HCT116 (cell line): ENCODE measurements around the gene SYAP1.

Experiments used
- CEBPB ChIP-seq: IDR thresholded peaks from 2 replicates; pipeline ENCODE4 v1.6.1; 2012; ENCODE audit warnings: low read depth
- EZH2 ChIP-seq: fragments of 200-600 bp; sonication (generic); IDR thresholded peaks from 2 replicates; pipeline ENCODE4 v1.6.1; 2017; ENCODE audit warnings: antibody characterized with exemption, mixed run types
- POLR2AphosphoS5 ChIP-seq: IDR thresholded peaks from 2 replicates; pipeline ENCODE4 v1.6.1; 2011; ENCODE audit warnings: mild to moderate bottlenecking, low read depth, low read length, moderate library complexity
- YY1 ChIP-seq: IDR thresholded peaks from 2 replicates; pipeline ENCODE4 v1.6.1; 2011; ENCODE audit warnings: low read length, low read depth, moderate library complexity, mild to moderate bottlenecking; ENCODE audit not compliant: insufficient replicate concordance; ENCODE audit errors: extremely low read depth
- TF ChIP-seq, protein P1 (sequence below), 3 experiments: fragments of 200-600 bp in 1 of 3; sonication (generic) in 1 of 3; IDR thresholded peaks in 2 of 3; conservative IDR thresholded peaks in 1 of 3; 2 replicates each; pipeline ENCODE4 v1.5.1; 2012 to 2017; ENCODE audit warnings: low read depth in 2 of 3, low read length in 2 of 3, antibody characterized with exemption in 1 of 3, borderline replicate concordance in 1 of 3, control low read depth in 1 of 3, mild to moderate bottlenecking in 1 of 3, mixed read lengths in 1 of 3, mixed run types in 1 of 3, moderate library complexity in 1 of 3; ENCODE audit not compliant: insufficient read depth in 1 of 3

DNA sequence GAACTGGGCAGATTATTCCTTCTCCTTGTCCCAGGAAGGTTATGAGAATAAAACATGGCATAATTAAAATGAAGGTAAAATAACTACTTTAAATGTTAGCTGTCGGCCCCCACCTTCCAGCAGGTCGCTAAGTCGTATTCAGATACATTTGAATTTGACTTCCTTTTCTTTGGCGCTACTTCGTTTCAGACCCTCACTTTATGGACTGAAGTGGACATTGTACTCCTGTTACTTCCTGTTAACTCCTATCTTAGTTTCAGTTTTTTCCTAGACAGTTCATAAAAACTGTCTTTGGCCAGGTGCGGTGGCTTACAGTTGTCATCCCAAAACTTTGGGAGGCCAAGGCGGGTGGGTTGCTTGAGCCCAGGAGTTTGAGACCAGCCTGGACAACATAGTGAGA is 5.7 kb downstream of the SYAP1 start:
- no peak for TF ChIP-seq CEBPB
- TF ChIP-seq EZH2: no peak
- TF ChIP-seq YY1: no peak
- TF ChIP-seq POLR2AphosphoS5: no peak
- TF ChIP-seq, protein P1, sequence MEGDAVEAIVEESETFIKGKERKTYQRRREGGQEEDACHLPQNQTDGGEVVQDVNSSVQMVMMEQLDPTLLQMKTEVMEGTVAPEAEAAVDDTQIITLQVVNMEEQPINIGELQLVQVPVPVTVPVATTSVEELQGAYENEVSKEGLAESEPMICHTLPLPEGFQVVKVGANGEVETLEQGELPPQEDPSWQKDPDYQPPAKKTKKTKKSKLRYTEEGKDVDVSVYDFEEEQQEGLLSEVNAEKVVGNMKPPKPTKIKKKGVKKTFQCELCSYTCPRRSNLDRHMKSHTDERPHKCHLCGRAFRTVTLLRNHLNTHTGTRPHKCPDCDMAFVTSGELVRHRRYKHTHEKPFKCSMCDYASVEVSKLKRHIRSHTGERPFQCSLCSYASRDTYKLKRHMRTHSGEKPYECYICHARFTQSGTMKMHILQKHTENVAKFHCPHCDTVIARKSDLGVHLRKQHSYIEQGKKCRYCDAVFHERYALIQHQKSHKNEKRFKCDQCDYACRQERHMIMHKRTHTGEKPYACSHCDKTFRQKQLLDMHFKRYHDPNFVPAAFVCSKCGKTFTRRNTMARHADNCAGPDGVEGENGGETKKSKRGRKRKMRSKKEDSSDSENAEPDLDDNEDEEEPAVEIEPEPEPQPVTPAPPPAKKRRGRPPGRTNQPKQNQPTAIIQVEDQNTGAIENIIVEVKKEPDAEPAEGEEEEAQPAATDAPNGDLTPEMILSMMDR (IDR thresholded peaks at IDR 0.05 in 2 of 3, conservative IDR thresholded peaks at IDR 0.05 in 1 of 3; ENCODE audit: borderline replicate concordance in 1 of 3, insufficient read depth in 1 of 3, low read depth in 2 of 3, low read length in 2 of 3): no peak
